Common myeloid progenitor, CD34-positive (primary cell): Measurements from ENCODE around the gene SLC9C1.
A peak's percentile ranks its signal among the peaks of the same experiment; 100 is the strongest.

Experiments used
- CTCF ChIA-PET: fragments of 350-600 bp; sonication (Branson Sonifier 250); formaldehyde crosslinking; loops from one replicate; lab custom pipeline; 2021; ENCODE audit warnings: antibody characterized with exemption; lab: Charles Lee
- POLR2A ChIA-PET: fragments of 350-600 bp; sonication (Branson Sonifier 250); formaldehyde crosslinking; loops from one replicate; lab custom pipeline; 2021; ENCODE audit warnings: antibody characterized with exemption; lab: Charles Lee
- DNase-seq, 3 donors: peaks; one replicate each; pipeline versions ENCODE4 v3.0.0 to v3.0.0-alpha.2; 2013
- H3K27ac ChIP-seq, 2 experiments: 1 replicate in 1 of 2; 2 replicates in 1 of 2; pipeline ENCODE4 v1.7.0; 2013; ENCODE audit warnings: inconsistent platforms in 2 of 2, low read length in 2 of 2, mild to moderate bottlenecking in 2 of 2, low read depth in 1 of 2, moderate library complexity in 1 of 2; ENCODE audit not compliant: severe bottlenecking in 2 of 2, insufficient read depth in 1 of 2, poor library complexity in 1 of 2
- H3K27me3 ChIP-seq, 5 experiments: replicated peaks in 2 of 5; 1 replicate in 3 of 5; 2 replicates in 2 of 5; pipeline versions ENCODE4 v1.6.1 to v1.7.0; 2013; ENCODE audit warnings: low read length in 4 of 5, mild to moderate bottlenecking in 2 of 5, moderate library complexity in 2 of 5, inconsistent platforms in 1 of 5; ENCODE audit not compliant: insufficient read depth in 5 of 5, control insufficient read depth in 4 of 5
- H3K36me3 ChIP-seq, 4 experiments: 1 replicate in 2 of 4; 2 replicates in 2 of 4; pipeline versions ENCODE4 v1.6.1 to v1.7.0; 2013; ENCODE audit warnings: low read length in 3 of 4, control low read depth in 1 of 4, mild to moderate bottlenecking in 1 of 4; ENCODE audit not compliant: control insufficient read depth in 4 of 4, insufficient read depth in 4 of 4
- H3K4me1 ChIP-seq, 4 experiments: 1 replicate in 3 of 4; 2 replicates in 1 of 4; pipeline versions ENCODE4 v1.6.1 to v1.7.1; 2013; ENCODE audit warnings: low read length in 3 of 4, mild to moderate bottlenecking in 3 of 4, control low read depth in 1 of 4, inconsistent platforms in 1 of 4, moderate library complexity in 1 of 4; ENCODE audit not compliant: control insufficient read depth in 4 of 4, insufficient read depth in 4 of 4; ENCODE audit errors: control extremely low read depth in 1 of 4
- H3K4me3 ChIP-seq, 7 experiments: 1 replicate in 4 of 7; 2 replicates in 3 of 7; pipeline versions ENCODE4 v1.5.1 to v1.7.0; 2013; ENCODE audit warnings: mild to moderate bottlenecking in 7 of 7, low read length in 6 of 7, moderate library complexity in 6 of 7, inconsistent platforms in 2 of 7, low read depth in 2 of 7, control low read depth in 1 of 7; ENCODE audit not compliant: insufficient read depth in 4 of 7, control insufficient read depth in 1 of 7; ENCODE audit errors: extremely low read depth in 1 of 7
- H3K9me3 ChIP-seq, 5 experiments: 1 replicate in 4 of 5; 2 replicates in 1 of 5; pipeline versions ENCODE4 v1.6.1 to v1.7.1; 2013; ENCODE audit warnings: low read length in 4 of 5, mild to moderate bottlenecking in 2 of 5, inconsistent platforms in 1 of 5, low read depth in 1 of 5, moderate library complexity in 1 of 5; ENCODE audit not compliant: control insufficient read depth in 4 of 5, insufficient read depth in 2 of 5; ENCODE audit errors: control extremely low read depth in 1 of 5
- WGBS: methylation state at CpG from one replicate; pipeline ENCODE4 v1.1.5; 2013; ENCODE audit not compliant: insufficient coverage; 5-methylcytosine and 5-hydroxymethylcytosine counted together

Gene SLC9C1

DNA sequence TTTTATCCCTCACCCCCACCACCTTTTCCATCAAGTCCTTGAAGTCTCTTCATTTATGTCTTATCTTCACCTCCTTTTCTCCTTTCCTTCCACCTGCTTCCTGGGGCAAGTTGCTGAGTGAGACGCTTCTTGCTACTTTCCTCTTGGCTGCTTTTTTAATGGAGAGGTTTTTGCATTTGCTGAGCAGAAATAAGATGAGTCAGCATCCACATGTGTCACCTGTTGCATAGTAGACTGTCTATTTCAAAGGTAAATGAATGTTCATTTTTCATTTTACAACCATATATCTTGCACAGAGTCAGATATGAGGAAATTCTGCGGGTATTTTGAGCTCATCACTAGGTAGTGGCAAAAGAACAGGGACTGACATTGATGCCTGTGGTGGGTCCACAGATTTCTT lies 189.2 kb downstream of the SLC9C1 start:
- Histone ChIP-seq H3K4me3 (no peak overlapping the region), H3K27me3 (no peaks in the 10 kb centered on the region), H3K9me3 (no peaks in the 10 kb centered on the region), H3K27ac (no peak overlapping the region), H3K36me3 (no peaks in the 10 kb centered on the region), H3K4me1 (no peaks in the 10 kb centered on the region)
- ChIA-PET CTCF (interaction anchor here (1.2 to 1.6 kb wide), 2 partner anchors 10 to 12 kb away, joined by 4 to 5 read pairs; no protein-coding TSS in a partner anchor), POLR2A (no interaction called here)
- DNase-seq: peak in 1 of 3 donors; percentile 21
- WGBS: no CpG with 5 or more reads among the region's 2 CpGs

- peaks cover 0 to 8% (median 0%) of the 10 kb centered on the region in 5 experiments for H3K27me3 ChIP-seq
- H3K27ac ChIP-seq: no peak overlapping the region
- ChIA-PET POLR2A (interaction anchor here (0.6 kb wide), 1 partner anchor 220 kb away, joined by 3 read pairs; no protein-coding TSS in a partner anchor), CTCF (interaction anchor here (1.2 kb wide), 1 partner anchor 10 kb away, joined by 4 read pairs; no protein-coding TSS in a partner anchor)
- H3K4me3 ChIP-seq: no peak overlapping the region
- no peaks in the 10 kb centered on the region for H3K9me3 ChIP-seq
- WGBS: 100% methylated on average over 2 of the region's 2 CpGs
- no peaks in the 10 kb centered on the region for H3K36me3 ChIP-seq
- H3K4me1 ChIP-seq: peaks cover 0 to 6% (median 0%) of the 10 kb centered on the region in 4 experiments
- no peak for DNase-seq
Measured at GRCh38 chr3:112101916-112102315, 192.1 kb downstream of the SLC9C1 start.

GRCh38 chr3:112097378-112097777 lies 196.6 kb downstream of the SLC9C1 start:
- no peaks in the 10 kb centered on the region for H3K9me3 ChIP-seq
- ChIA-PET POLR2A (no interaction called here), CTCF (interaction anchor here (0.9 kb wide), 1 partner anchor 9 kb away, joined by 3 read pairs; no protein-coding TSS in a partner anchor)
- peak; percentile 86 to 94 (median 93) for DNase-seq
- peaks cover 0 to 12% (median 6%) of the 10 kb centered on the region in 4 experiments for H3K4me1 ChIP-seq
- H3K4me3 ChIP-seq: peak overlapping the region in 1 of 7 experiments; percentile 13
- 91% methylated on average over 1 of the region's 4 CpGs for WGBS
- peaks cover 0 to 9% (median 0%) of the 10 kb centered on the region in 5 experiments for H3K27me3 ChIP-seq
- no peaks in the 10 kb centered on the region for H3K36me3 ChIP-seq
- no peak overlapping the region for H3K27ac ChIP-seq

- Histone ChIP-seq H3K4me3 (no peak overlapping the region), H3K4me1 (peaks cover 0 to 15% (median 7%) of the 10 kb centered on the region in 4 experiments), H3K36me3 (no peaks in the 10 kb centered on the region), H3K27ac (no peak overlapping the region), H3K27me3 (peaks cover 0 to 9% (median 0%) of the 10 kb centered on the region in 5 experiments), H3K9me3 (no peaks in the 10 kb centered on the region)
- 85% methylated on average over 2 of the region's 2 CpGs for WGBS
- ChIA-PET POLR2A (no interaction called here), CTCF (no interaction called here)
- DNase-seq: no peak
Measured at GRCh38 chr3:112096176-112096575, 197.8 kb downstream of the SLC9C1 start.

DNA sequence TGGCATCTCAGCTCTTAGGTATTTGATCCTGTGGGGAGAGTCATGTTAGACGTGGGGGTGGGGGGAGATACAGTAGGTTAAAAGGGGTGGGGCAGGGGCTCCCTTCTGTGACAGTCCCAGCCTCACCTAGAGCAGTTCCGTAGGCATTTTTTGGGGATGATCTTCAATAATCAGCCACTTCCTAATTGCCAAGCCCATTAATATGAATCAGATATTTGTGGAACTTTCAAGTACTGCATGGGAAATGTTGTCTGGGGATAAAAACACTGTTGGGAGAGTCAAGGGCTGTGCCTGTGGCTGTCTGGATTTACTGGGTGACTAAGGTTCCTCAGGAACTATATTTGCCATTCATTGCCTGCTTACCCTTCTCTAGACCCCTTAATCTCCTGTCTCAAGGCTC lies 198.3 kb downstream of the SLC9C1 start:
- Histone ChIP-seq H3K27ac (no peak overlapping the region), H3K4me3 (no peak overlapping the region), H3K4me1 (peaks cover 0 to 18% (median 10%) of the 10 kb centered on the region in 4 experiments), H3K36me3 (no peaks in the 10 kb centered on the region), H3K27me3 (peaks cover 0 to 11% (median 0%) of the 10 kb centered on the region in 5 experiments), H3K9me3 (no peaks in the 10 kb centered on the region)
- DNase-seq: no peak
- 100% methylated on average over 1 of the region's 2 CpGs for WGBS
- ChIA-PET CTCF (no interaction called here), POLR2A (no interaction called here)

DNA sequence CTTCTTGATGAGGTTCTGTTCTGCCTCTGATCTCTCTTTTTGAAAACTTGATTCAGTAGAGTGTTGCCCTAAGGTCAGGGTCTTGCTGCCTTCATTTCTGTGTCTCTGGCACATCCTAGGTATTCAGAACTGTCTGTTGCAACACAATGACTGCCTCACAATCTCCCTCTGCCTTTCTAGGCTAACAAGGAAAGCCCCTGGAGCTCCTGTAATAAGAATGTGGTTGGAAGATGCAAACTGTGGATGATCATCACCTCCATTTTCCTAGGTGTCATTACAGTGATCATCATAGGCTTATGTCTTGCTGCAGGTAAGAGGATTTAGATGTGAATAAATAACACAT lies 200.9 kb downstream of the SLC9C1 start:
- no peaks in the 10 kb centered on the region for H3K9me3 ChIP-seq
- peaks cover 0 to 12% (median 4%) of the 10 kb centered on the region in 5 experiments for H3K27me3 ChIP-seq
- H3K4me3 ChIP-seq: no peak overlapping the region
- no peak overlapping the region for H3K27ac ChIP-seq
- H3K4me1 ChIP-seq: peaks cover 0 to 22% (median 16%) of the 10 kb centered on the region in 4 experiments
- H3K36me3 ChIP-seq: no peaks in the 10 kb centered on the region
- no peak for DNase-seq
- ChIA-PET CTCF (interaction anchor here (1.0 kb wide), 1 partner anchor 18 kb away, joined by 4 read pairs; no protein-coding TSS in a partner anchor), POLR2A (no interaction called here)

- H3K9me3 ChIP-seq: no peaks in the 10 kb centered on the region
- DNase-seq: peak in 2 of 3 donors; percentile 23 to 25
- no peak overlapping the region for H3K4me3 ChIP-seq
- peaks cover 0 to 21% (median 16%) of the 10 kb centered on the region in 4 experiments for H3K4me1 ChIP-seq
- CTCF ChIA-PET: interaction anchor here (1.0 kb wide), 1 partner anchor 18 kb away, joined by 4 read pairs; no protein-coding TSS in a partner anchor
- H3K27ac ChIP-seq: no peak overlapping the region
- no peaks in the 10 kb centered on the region for H3K36me3 ChIP-seq
- peaks cover 0 to 16% (median 9%) of the 10 kb centered on the region in 5 experiments for H3K27me3 ChIP-seq
- 87% methylated on average over 6 of the region's 6 CpGs for WGBS
- POLR2A ChIA-PET: no interaction called here
Measured at GRCh38 chr3:112092496-112093179, 201.4 kb downstream of the SLC9C1 start.
